HG03045 (cell line): ENCODE results near the gene PATE1.

Experiments
- ATAC-seq: cut with Tn5 transposase; IDR thresholded peaks from one replicate; pipeline ENCODE4 v1.9.1; 2021; ENCODE audit warnings: mild to moderate bottlenecking, moderate library complexity; ENCODE audit not compliant: unreplicated experiment

PATE1 gene

GRCh38 chr11:125787827-125788226, 41.7 kb downstream of the PATE1 start, which contains the start of gene PATE3:
TSS of gene PATE3 (plus strand) at chr11:125788127. CDS start at chr11:125788152, 25 bp downstream.
- no peak for ATAC-seq

GRCh38 chr11:125790825-125791224, 44.7 kb downstream of the PATE1 start:
- no peak for ATAC-seq

GRCh38 chr11:125797641-125798040, 51.6 kb downstream of the PATE1 start:
- no peak for ATAC-seq
